Measurements from ENCODE around the gene GSTA4.

DNA sequence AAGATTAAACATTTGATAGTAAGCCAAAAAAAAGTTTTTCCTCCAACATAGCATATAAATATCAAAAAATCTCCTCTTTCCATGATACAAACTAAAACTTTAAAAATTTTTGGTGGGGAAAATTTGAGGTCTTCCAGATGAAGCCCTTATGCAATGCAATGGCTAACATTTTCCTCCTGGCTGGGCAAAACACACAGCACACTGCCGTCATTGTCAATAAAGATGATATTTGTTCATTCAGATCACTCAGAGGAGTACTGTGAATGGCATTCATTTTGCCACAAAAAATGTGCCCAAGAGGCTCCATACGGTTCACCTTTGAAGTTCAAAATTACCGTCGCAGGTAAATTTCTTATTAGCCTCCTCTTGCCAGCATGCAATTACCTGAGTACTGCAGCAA is 36.2 kb upstream of the GSTA4 start:
- TF ChIP-seq, protein P1, sequence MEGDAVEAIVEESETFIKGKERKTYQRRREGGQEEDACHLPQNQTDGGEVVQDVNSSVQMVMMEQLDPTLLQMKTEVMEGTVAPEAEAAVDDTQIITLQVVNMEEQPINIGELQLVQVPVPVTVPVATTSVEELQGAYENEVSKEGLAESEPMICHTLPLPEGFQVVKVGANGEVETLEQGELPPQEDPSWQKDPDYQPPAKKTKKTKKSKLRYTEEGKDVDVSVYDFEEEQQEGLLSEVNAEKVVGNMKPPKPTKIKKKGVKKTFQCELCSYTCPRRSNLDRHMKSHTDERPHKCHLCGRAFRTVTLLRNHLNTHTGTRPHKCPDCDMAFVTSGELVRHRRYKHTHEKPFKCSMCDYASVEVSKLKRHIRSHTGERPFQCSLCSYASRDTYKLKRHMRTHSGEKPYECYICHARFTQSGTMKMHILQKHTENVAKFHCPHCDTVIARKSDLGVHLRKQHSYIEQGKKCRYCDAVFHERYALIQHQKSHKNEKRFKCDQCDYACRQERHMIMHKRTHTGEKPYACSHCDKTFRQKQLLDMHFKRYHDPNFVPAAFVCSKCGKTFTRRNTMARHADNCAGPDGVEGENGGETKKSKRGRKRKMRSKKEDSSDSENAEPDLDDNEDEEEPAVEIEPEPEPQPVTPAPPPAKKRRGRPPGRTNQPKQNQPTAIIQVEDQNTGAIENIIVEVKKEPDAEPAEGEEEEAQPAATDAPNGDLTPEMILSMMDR (optimal IDR thresholded peaks at IDR 0.05 in 1 of 3, IDR thresholded peaks at IDR 0.05 in 1 of 3, conservative IDR thresholded peaks at IDR 0.05 in 1 of 3; ENCODE audit: extremely low read depth in 1 of 3, insufficient read depth in 2 of 3, low read length in 3 of 3) = no peak
- no peak for TF ChIP-seq EZH2 (IDR thresholded peaks at IDR 0.05; ENCODE audit: low read length)

Measured in keratinocyte (primary cell).